HEK293T (cell line): ENCODE measurements around the gene UBE4A.

Experiments used
- CTCF ChIA-PET: fragments of 350-600 bp; formaldehyde crosslinking; extraction: SDS; loops from one replicate; lab custom pipeline; 2021; ENCODE audit warnings: antibody characterized with exemption, inconsistent platforms; lab: Yijun Ruan, JAX
- POLR2A ChIA-PET: fragments of 350-600 bp; formaldehyde crosslinking; extraction: SDS; loops from one replicate; lab custom pipeline; 2020; ENCODE audit warnings: antibody characterized with exemption, inconsistent platforms; lab: Yijun Ruan, JAX
- DNase-seq: peaks from one replicate; pipeline ENCODE4 v3.0.0; 2012; ENCODE audit warnings: mixed read lengths; ENCODE audit errors: extremely low spot score
- ARNT ChIP-seq: fragments of 450-650 bp; IDR thresholded peaks from 2 replicates; pipeline ENCODE4 v1.6.1; 2017; ENCODE audit warnings: mild to moderate bottlenecking
- BHLHE40 ChIP-seq: fragments of 450-650 bp; IDR thresholded peaks from 2 replicates; pipeline ENCODE4 v1.6.1; 2016; ENCODE audit warnings: mild to moderate bottlenecking, moderate library complexity, borderline replicate concordance
- CTBP1 ChIP-seq: fragments of 450-650 bp; IDR thresholded peaks from 2 replicates; pipeline ENCODE4 v1.6.1; 2016; ENCODE audit warnings: borderline replicate concordance
- ELF4 ChIP-seq: fragments of 450-650 bp; IDR thresholded peaks from 2 replicates; pipeline ENCODE4 v1.6.1; 2017; ENCODE audit warnings: antibody characterized with exemption
- FOXA1 ChIP-seq: fragments of 450-650 bp; IDR thresholded peaks from 2 replicates; pipeline ENCODE4 v1.6.1; 2016; ENCODE audit warnings: mild to moderate bottlenecking
- FOXK2 ChIP-seq: fragments of 450-650 bp; IDR thresholded peaks from 2 replicates; pipeline ENCODE4 v1.6.1; 2016; ENCODE audit warnings: mild to moderate bottlenecking
- FOXM1 ChIP-seq: fragments of 450-650 bp; IDR thresholded peaks from 2 replicates; pipeline ENCODE4 v1.6.1; 2017; ENCODE audit warnings: mild to moderate bottlenecking, borderline replicate concordance
- HDGF ChIP-seq: fragments of 450-650 bp; IDR thresholded peaks from 2 replicates; pipeline ENCODE4 v1.6.1; 2017; ENCODE audit warnings: antibody characterized with exemption, borderline replicate concordance
- L3MBTL2 ChIP-seq: fragments of 450-650 bp; conservative IDR thresholded peaks from 2 replicates; pipeline ENCODE4 v1.6.1; 2016; ENCODE audit warnings: mild to moderate bottlenecking
- LEF1 ChIP-seq: fragments of 450-650 bp; IDR thresholded peaks from 2 replicates; pipeline ENCODE4 v1.6.1; 2017; ENCODE audit warnings: mild to moderate bottlenecking, borderline replicate concordance
- NFRKB ChIP-seq: fragments of 450-650 bp; IDR thresholded peaks from 2 replicates; pipeline ENCODE4 v1.6.1; 2016; ENCODE audit warnings: mild to moderate bottlenecking, moderate library complexity
- PKNOX1 ChIP-seq: fragments of 450-650 bp; IDR thresholded peaks from 2 replicates; pipeline ENCODE4 v1.6.1; 2016
- SP1 ChIP-seq: fragments of 450-650 bp; IDR thresholded peaks from 2 replicates; pipeline ENCODE4 v1.6.1; 2017
- SUZ12 ChIP-seq: fragments of 450-650 bp; IDR thresholded peaks from 2 replicates; pipeline ENCODE4 v1.6.1; 2016; ENCODE audit warnings: mild to moderate bottlenecking
- TARDBP ChIP-seq: fragments of 450-650 bp; IDR thresholded peaks from 2 replicates; pipeline ENCODE4 v1.6.1; 2016
- ZNF384 ChIP-seq: fragments of 450-650 bp; IDR thresholded peaks from 2 replicates; pipeline ENCODE4 v1.6.1; 2016

The UBE4A gene, protein sequence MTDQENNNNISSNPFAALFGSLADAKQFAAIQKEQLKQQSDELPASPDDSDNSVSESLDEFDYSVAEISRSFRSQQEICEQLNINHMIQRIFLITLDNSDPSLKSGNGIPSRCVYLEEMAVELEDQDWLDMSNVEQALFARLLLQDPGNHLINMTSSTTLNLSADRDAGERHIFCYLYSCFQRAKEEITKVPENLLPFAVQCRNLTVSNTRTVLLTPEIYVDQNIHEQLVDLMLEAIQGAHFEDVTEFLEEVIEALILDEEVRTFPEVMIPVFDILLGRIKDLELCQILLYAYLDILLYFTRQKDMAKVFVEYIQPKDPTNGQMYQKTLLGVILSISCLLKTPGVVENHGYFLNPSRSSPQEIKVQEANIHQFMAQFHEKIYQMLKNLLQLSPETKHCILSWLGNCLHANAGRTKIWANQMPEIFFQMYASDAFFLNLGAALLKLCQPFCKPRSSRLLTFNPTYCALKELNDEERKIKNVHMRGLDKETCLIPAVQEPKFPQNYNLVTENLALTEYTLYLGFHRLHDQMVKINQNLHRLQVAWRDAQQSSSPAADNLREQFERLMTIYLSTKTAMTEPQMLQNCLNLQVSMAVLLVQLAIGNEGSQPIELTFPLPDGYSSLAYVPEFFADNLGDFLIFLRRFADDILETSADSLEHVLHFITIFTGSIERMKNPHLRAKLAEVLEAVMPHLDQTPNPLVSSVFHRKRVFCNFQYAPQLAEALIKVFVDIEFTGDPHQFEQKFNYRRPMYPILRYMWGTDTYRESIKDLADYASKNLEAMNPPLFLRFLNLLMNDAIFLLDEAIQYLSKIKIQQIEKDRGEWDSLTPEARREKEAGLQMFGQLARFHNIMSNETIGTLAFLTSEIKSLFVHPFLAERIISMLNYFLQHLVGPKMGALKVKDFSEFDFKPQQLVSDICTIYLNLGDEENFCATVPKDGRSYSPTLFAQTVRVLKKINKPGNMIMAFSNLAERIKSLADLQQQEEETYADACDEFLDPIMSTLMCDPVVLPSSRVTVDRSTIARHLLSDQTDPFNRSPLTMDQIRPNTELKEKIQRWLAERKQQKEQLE

DNA sequence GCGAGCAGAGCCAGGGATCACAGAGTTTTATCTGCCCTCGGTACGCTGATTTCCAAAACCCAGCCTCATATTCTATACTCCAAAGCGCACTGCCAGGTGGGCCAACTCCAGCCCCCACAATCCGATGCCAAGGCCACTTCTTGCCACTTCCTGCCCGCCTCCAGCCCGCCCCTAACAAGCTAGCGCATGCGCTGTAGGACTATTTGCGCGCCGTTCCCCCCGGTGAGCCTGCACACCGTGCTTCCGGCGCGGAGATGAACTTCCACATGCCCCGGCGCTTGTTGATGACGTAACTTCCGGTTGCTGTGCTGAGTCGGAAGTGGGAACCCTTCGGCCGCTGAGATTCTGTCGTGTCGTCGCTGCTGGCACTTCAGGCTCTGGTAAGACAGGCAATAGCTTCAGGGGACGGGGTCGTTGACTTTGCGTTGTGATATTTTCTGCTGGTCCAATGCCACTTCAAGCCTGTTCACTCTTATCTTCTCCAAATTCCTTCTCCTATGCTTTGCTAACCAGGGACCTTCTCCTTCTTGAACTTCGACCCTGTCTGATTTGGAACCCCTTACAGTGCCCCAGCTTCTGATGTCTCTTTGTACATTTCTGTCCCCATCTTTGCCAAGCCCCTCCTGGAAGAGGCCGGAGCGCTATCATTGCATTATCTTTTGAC lies at the start of gene UBE4A:
Gene UBE4A (plus strand): TSS at position 306 of the 664 bp plus-strand sequence. CDS start 5,481 bp downstream, outside the sequence.
- 0 out of 2 replicates have a peak, but pooled peaks have one; percentile 6 for TF ChIP-seq PKNOX1
- TF ChIP-seq L3MBTL2, result peak; percentile 52
- peak; percentile 81 for TF ChIP-seq ELF4
- TF ChIP-seq BHLHE40, result no peak
- TF ChIP-seq NFRKB, result no peak
- CTCF ChIA-PET, result no interaction called here

GRCh38 chr11:118310271-118310670 lies 49.1 kb upstream of the UBE4A start:
- DNase-seq, result no peak
- POLR2A ChIA-PET, result no interaction called here
- CTCF ChIA-PET, result no interaction called here

More for the DNA sequence above, at the start of gene UBE4A:
- POLR2A ChIA-PET, result interaction anchor here (0.6 to 1.2 kb wide), 8 partner anchors 8 to 179 kb away, joined by 3 read pairs; no protein-coding TSS in a partner anchor
- peak; percentile 96 for DNase-seq

DNA sequence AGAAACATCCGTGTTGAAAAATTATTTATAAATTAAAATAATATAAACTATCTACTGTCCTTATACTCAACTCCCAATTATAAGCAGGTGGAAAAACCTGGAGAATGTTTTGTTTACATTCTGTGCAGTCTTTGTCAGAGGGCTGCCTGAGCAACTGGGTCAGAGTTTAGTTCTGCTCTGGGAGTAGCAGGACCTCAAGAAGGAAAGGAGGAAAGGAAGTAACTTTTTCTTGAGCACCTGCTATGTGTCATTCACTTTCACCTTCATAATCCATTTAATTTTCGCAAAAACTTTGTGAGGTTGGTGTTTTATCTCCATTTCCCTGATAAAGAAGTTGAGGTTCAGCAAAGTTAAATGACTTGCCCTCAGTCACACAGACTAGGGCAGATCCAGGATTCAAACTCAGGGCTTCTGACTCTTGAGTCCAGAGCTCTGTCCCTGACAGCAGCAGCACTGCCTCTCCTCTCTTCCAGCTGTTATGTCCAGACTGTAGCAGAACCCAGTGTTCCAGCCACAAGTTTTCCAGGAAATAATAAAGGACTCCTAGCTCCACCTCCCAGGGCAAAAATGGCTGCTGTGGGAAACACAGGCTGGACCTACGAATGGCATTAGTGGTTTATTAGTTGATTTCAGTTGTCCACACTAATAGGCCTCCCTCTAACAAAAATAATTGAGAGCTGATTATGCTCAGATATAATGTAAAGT lies 48.5 kb upstream of the UBE4A start:
- no peak for DNase-seq
- ChIA-PET CTCF (no interaction called here), POLR2A (no interaction called here)
- no peak for TF ChIP-seq FOXK2
- TF ChIP-seq SUZ12, result no peak
- no peak for TF ChIP-seq ZNF384
- no peak for TF ChIP-seq ARNT
- no peak for TF ChIP-seq NFRKB
- no peak for TF ChIP-seq LEF1

More at GRCh38 chr11:118310271-118310670, 49.1 kb upstream of the UBE4A start:
- TF ChIP-seq BHLHE40 (no peak), ARNT (no peak), FOXK2 (no peak), LEF1 (no peak), ELF4 (no peak), FOXM1 (no peak), TARDBP (no peak), FOXA1 (no peak), ZNF384 (no peak), CTBP1 (no peak), L3MBTL2 (no peak), SP1 (no peak), HDGF (no peak)

DNA sequence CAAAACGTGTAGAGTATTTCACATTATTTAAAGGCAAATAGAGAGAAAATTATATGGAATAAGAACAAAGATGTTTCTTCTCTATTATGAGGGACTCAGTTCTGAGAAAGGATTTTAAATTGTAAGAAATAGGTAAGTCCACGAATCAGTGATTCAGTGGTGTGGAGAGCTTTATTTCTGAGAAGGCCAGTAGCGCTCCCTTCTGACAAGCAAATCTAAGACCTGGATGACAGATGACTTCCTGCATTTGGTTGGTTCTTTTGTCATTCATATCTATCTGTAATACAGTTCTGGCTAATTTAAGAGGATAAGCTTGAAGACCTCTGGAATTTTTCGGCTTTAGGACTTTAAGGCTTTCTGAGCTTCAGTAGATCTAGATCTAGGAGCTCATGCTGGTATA lies 47.9 kb upstream of the UBE4A start:
- ChIA-PET CTCF (no interaction called here), POLR2A (no interaction called here)
- DNase-seq, result no peak
- TF ChIP-seq SUZ12 (no peak), BHLHE40 (no peak), FOXK2 (no peak), CTBP1 (no peak), FOXA1 (no peak), PKNOX1 (no peak), L3MBTL2 (no peak), ARNT (no peak), LEF1 (no peak), FOXM1 (no peak), SP1 (no peak), ELF4 (no peak), NFRKB (no peak), TARDBP (no peak)

DNA sequence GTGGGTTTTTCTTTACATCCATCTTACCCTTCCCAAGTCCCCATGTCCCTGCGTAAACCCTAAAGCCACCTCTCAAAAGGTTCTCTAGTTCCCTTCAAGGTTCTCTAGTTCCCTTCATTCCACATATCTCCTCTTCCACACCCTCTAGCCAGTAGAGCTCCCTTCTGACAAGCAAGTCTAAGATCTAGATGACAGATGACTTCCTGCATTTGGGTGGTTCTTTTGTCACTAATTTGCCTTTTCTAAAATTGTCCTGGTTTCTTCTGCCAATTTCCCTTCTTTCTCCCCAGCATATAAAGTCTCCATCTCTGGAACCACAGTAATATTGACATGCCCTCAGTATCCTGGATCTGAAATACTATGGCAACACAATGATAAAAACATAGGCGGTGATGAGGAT lies 47.1 kb upstream of the UBE4A start:
- no peak for DNase-seq
- POLR2A ChIA-PET, result no interaction called here
- CTCF ChIA-PET, result no interaction called here
- no peak for TF ChIP-seq LEF1
- no peak for TF ChIP-seq L3MBTL2
- TF ChIP-seq FOXA1, result no peak
- TF ChIP-seq ZNF384, result no peak

GRCh38 chr11:118313242-118313641 lies 46.2 kb upstream of the UBE4A start:
- DNase-seq, result no peak

More at GRCh38 chr11:118313242-118313641, 46.2 kb upstream of the UBE4A start:
- TF ChIP-seq FOXM1 (no peak), FOXK2 (no peak), PKNOX1 (no peak), SP1 (no peak), SUZ12 (no peak), ELF4 (no peak), TARDBP (no peak), BHLHE40 (no peak), L3MBTL2 (no peak), CTBP1 (no peak), ARNT (no peak), NFRKB (no peak)
- POLR2A ChIA-PET, result interaction anchor here (0.6 kb wide), 1 partner anchor 134 kb away, joined by 3 read pairs; no protein-coding TSS in a partner anchor
- CTCF ChIA-PET, result no interaction called here
